Measurements from ENCODE around the gene HHIPL1.

The HHIPL1 gene

DNA sequence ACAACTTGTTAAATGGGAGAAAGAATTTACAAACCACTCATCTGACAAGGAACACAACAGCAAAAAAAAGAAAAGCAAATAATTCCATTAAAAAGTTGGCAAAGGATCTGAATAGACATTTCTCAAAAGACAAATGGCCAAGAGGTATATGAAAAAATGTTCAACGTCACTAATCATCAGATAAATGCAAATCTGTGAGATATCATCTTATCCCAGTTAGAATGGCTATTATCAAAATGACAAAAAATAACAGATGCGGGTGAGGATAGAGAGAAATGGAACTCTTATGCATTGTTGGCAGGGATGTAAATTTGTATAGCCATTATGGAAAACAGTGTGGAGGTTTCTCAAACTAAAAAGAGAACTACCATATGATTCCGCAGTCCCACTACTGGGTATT lies 69.0 kb downstream of the HHIPL1 start:
- Histone ChIP-seq H3K9me3 (ENCODE audit: insufficient read depth, low read length) (no peaks in the 10 kb centered on the region), H3K27ac (ENCODE audit: low read length) (no peak overlapping the region), H3K4me2 (ENCODE audit: low read length) (no peak overlapping the region), H3K9ac (ENCODE audit: low read length) (no peak overlapping the region), H3K27me3 (ENCODE audit: low read depth, low read length) (peaks cover 62% of the 10 kb centered on the region), H3K79me2 (ENCODE audit: low read length) (no peaks in the 10 kb centered on the region), H3K4me3 (ENCODE audit: low read length) (no peak overlapping the region), H3K36me3 (replicated peaks; ENCODE audit: low read depth, low read length) (no peaks in the 10 kb centered on the region), H3K4me1 (ENCODE audit: low read length) (peaks cover 13% of the 10 kb centered on the region), H4K20me1 (ENCODE audit: insufficient read depth, low read length) (no peaks in the 10 kb centered on the region), H2AFZ (ENCODE audit: low read depth, low read length) (no peak overlapping the region)
- no peak for TF ChIP-seq EZH2phosphoT487 (IDR thresholded peaks at IDR 0.05; ENCODE audit: low read depth)
- TF ChIP-seq, protein P1, sequence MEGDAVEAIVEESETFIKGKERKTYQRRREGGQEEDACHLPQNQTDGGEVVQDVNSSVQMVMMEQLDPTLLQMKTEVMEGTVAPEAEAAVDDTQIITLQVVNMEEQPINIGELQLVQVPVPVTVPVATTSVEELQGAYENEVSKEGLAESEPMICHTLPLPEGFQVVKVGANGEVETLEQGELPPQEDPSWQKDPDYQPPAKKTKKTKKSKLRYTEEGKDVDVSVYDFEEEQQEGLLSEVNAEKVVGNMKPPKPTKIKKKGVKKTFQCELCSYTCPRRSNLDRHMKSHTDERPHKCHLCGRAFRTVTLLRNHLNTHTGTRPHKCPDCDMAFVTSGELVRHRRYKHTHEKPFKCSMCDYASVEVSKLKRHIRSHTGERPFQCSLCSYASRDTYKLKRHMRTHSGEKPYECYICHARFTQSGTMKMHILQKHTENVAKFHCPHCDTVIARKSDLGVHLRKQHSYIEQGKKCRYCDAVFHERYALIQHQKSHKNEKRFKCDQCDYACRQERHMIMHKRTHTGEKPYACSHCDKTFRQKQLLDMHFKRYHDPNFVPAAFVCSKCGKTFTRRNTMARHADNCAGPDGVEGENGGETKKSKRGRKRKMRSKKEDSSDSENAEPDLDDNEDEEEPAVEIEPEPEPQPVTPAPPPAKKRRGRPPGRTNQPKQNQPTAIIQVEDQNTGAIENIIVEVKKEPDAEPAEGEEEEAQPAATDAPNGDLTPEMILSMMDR (IDR thresholded peaks at IDR 0.05; ENCODE audit: low read depth, low read length) = no peak

DNA sequence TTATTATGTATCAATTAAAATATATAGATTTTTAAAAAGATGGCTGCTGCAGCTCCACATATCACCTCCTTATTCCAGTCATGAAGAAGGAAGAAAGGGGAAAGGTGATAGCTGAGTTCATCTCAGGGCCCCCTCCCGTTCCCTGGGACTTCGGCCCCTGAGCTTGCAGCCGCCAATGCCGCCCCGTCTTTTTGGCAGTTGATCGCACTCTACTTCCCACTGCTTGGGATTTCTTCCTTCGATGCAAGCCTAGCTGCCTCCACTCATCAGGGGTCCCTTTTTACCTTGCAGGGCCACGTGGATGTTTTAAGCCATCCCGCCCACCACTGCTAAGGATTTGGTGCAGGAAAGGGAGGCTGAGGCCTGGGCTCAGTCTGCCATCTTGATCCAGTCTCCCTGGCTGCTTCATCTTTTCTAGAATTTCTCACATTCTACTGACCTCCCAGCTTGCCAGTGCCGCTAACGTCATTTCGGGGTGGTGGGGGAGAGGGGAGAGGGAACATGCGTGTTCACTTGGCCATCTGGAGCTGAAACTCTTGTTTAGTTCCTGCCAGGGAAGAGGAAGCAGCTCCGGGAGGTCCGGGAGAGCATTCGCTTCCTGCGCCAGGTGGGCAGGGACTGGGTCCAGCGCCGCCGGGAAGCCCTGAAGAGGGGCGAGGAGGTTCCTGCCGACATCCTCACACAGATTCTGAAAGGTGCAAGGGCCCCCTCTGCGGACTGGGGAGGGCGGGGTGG lies 70.5 kb downstream of the HHIPL1 start:
- Histone ChIP-seq H3K79me2 (ENCODE audit: low read length) (no peaks in the 10 kb centered on the region), H2AFZ (ENCODE audit: low read depth, low read length) (no peak overlapping the region), H3K4me2 (ENCODE audit: low read length) (no peak overlapping the region), H3K9me3 (ENCODE audit: insufficient read depth, low read length) (no peaks in the 10 kb centered on the region), H4K20me1 (ENCODE audit: insufficient read depth, low read length) (no peaks in the 10 kb centered on the region), H3K4me3 (ENCODE audit: low read length) (no peak overlapping the region), H3K36me3 (replicated peaks; ENCODE audit: low read depth, low read length) (no peaks in the 10 kb centered on the region), H3K27me3 (ENCODE audit: low read depth, low read length) (peaks cover 53% of the 10 kb centered on the region), H3K9ac (ENCODE audit: low read length) (no peak overlapping the region), H3K27ac (ENCODE audit: low read length) (no peak overlapping the region), H3K4me1 (ENCODE audit: low read length) (peaks cover 19% of the 10 kb centered on the region)
- TF ChIP-seq, protein P1 (IDR thresholded peaks at IDR 0.05; ENCODE audit: low read depth, low read length) = no peak
- TF ChIP-seq EZH2phosphoT487 (IDR thresholded peaks at IDR 0.05; ENCODE audit: low read depth) = no peak

DNA sequence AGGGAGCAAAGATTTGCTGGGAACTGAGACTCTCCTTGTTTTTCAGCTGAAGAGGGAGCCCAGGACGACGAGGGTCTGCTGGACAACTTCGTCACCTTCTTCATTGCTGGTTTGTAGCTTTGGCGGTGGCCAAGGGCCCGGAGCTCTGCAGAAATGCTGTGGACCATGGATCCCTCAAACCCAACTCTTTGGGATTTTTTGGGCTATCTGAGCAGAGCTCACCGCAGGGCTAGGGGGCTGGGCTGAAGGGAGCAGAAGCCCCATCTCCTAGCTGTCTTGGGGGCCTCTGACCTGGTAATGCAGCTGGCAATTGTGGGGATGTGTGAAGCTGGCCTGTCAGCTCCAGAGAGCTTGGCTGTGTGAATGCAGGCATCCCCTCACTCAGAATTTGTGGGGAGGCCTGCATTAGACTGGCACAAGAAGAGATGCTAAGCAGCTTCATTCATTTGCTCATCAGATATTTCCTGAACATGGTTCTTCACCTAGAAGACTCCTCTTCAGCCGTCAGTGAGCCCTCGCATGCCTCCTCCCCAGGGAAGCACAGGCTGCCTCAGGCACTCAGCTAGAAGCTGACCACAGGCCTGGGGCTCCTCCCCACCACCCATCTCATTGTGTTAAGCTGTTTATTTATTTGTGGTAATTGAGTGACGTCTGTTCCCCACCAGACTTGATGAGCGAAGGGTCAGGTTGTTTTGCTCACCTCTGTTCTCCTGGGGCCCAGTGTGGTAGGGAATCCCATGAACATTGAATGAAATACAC lies 71.3 kb downstream of the HHIPL1 start:
- no peaks in the 10 kb centered on the region for H3K9me3 ChIP-seq (ENCODE audit: insufficient read depth, low read length)
- H3K27me3 ChIP-seq (ENCODE audit: low read depth, low read length) = peaks cover 50% of the 10 kb centered on the region
- H3K4me1 ChIP-seq (ENCODE audit: low read length) = peaks cover 19% of the 10 kb centered on the region
- no peak overlapping the region for H3K27ac ChIP-seq (ENCODE audit: low read length)
- H3K36me3 ChIP-seq (replicated peaks; ENCODE audit: low read depth, low read length) = no peaks in the 10 kb centered on the region
- no peak overlapping the region for H3K4me3 ChIP-seq (ENCODE audit: low read length)
- no peak overlapping the region for H2AFZ ChIP-seq (ENCODE audit: low read depth, low read length)
- H3K9ac ChIP-seq (ENCODE audit: low read length) = no peak overlapping the region
- no peaks in the 10 kb centered on the region for H4K20me1 ChIP-seq (ENCODE audit: insufficient read depth, low read length)
- no peaks in the 10 kb centered on the region for H3K79me2 ChIP-seq (ENCODE audit: low read length)
- TF ChIP-seq, protein P1 (IDR thresholded peaks at IDR 0.05; ENCODE audit: low read depth, low read length) = no peak
- no peak for TF ChIP-seq EZH2phosphoT487 (IDR thresholded peaks at IDR 0.05; ENCODE audit: low read depth)
- no peak overlapping the region for H3K4me2 ChIP-seq (ENCODE audit: low read length)

DNA sequence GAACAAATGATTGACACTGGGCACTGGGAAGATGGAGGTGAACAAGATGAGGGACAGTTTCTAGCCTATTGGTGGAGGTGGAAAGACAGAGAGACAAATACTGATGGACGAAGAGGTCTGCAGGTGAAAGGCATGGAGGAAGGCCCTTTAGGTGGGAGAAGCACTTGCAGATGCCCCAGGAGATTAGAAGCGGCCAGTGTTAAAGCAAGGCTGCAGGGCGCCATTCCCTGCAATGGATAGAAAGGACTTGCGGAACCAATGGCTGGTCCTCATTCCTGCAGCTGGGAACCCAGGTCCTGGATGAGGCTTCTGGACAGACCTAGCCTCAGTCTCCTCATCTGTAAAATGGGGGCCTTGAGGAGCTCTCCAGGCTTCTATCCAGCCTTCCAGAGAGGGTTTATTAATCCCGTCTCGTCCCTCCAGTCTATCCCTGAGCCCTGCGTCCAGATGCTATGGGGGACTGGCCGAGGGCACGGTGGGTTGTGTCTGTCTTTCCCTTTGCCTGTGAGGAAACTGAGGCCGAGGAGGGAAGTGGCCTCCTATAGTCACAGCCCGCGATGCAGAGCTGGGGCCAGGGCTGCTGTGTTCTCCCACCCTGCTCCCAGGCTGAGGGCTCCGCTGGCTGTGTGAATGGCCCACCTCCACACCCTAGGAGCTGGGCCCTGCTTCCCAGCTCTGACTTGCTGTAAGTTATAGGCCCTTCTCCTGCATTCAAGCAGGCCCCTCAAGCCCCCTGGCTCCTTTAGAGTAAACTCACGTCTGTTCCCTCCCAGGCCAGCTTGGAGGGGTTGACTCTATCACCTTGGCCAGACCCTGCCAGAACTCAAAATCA lies 72.1 kb downstream of the HHIPL1 start:
- Histone ChIP-seq H2AFZ (ENCODE audit: low read depth, low read length) (no peak overlapping the region), H3K9ac (ENCODE audit: low read length) (no peak overlapping the region), H3K4me1 (ENCODE audit: low read length) (peaks cover 19% of the 10 kb centered on the region), H4K20me1 (ENCODE audit: insufficient read depth, low read length) (no peaks in the 10 kb centered on the region), H3K9me3 (ENCODE audit: insufficient read depth, low read length) (no peaks in the 10 kb centered on the region), H3K27me3 (ENCODE audit: low read depth, low read length) (peaks cover 45% of the 10 kb centered on the region), H3K27ac (ENCODE audit: low read length) (no peak overlapping the region), H3K4me3 (ENCODE audit: low read length) (no peak overlapping the region), H3K36me3 (replicated peaks; ENCODE audit: low read depth, low read length) (no peaks in the 10 kb centered on the region), H3K79me2 (ENCODE audit: low read length) (no peaks in the 10 kb centered on the region), H3K4me2 (ENCODE audit: low read length) (no peak overlapping the region)
- TF ChIP-seq EZH2phosphoT487 (IDR thresholded peaks at IDR 0.05; ENCODE audit: low read depth) = no peak
- TF ChIP-seq, protein P1 (IDR thresholded peaks at IDR 0.05; ENCODE audit: low read depth, low read length) = no peak

Data from OCI-LY3 (cell line).